SK-N-SH (cell line): Measurements from ENCODE around the gene SREBF2. TPM values are rescaled to one million over a fixed set of nuclear protein-coding genes. Genes with fewer than 3 reads are reported as not detected.

Source experiments
- CTCF ChIA-PET: fragments of 300-600, 350-600 bp; formaldehyde crosslinking; extraction: SDS; loops from one replicate; lab custom pipeline; 2021; lab: Yijun Ruan, JAX
- POLR2A ChIA-PET: fragments of 350-600 bp; sonication (Branson Sonifier 250); formaldehyde crosslinking; extraction: SDS; loops from one replicate; lab custom pipeline; 2020; ENCODE audit warnings: antibody characterized with exemption, inconsistent platforms; lab: Yijun Ruan, JAX
- DNase-seq: peaks from one replicate; pipeline ENCODE4 v3.0.0; 2012
- H2AFZ ChIP-seq: fragments of 200-600 bp; sonication (generic); 2 replicates; pipeline ENCODE4 v1.8.1; 2016; ENCODE audit warnings: antibody characterized with exemption, mild to moderate bottlenecking, low read depth
- H3F3A ChIP-seq: fragments of 200-600 bp; sonication (generic); replicated peaks from 2 replicates; pipeline ENCODE3; 2016; ENCODE audit warnings: antibody characterized with exemption, mild to moderate bottlenecking; ENCODE audit not compliant: insufficient read depth
- H3K27ac ChIP-seq, 2 experiments: fragments of 200-500 bp in 1 of 2; fragments of 200-600 bp in 1 of 2; sonication (Bioruptor generic) in 1 of 2; sonication (generic), shearing (Covaris generic) in 1 of 2; 2 replicates each; pipeline versions ENCODE4 v1.5.1 to v1.6.1; 2014 to 2016; ENCODE audit warnings: low read depth in 2 of 2, inconsistent platforms in 1 of 2, low read length in 1 of 2, mild to moderate bottlenecking in 1 of 2, mixed read lengths in 1 of 2
- H3K27me3 ChIP-seq: fragments of 200-600 bp; sonication (generic), shearing (Covaris generic); 2 replicates; pipeline ENCODE4 v1.6.1; 2016; ENCODE audit warnings: mixed run types; ENCODE audit not compliant: insufficient read depth
- H3K36me3 ChIP-seq, 2 experiments: fragments of 200-500 bp in 1 of 2; fragments of 200-600 bp in 1 of 2; sonication (Bioruptor generic) in 1 of 2; sonication (generic) in 1 of 2; replicated peaks in 1 of 2; 2 replicates each; pipeline versions ENCODE3 to v1.5.1; 2014 to 2016; ENCODE audit warnings: low read length in 1 of 2, mild to moderate bottlenecking in 1 of 2; ENCODE audit not compliant: insufficient read depth in 2 of 2, control insufficient read depth in 1 of 2
- H3K4me1 ChIP-seq, 2 experiments: fragments of 200-500 bp in 1 of 2; fragments of 200-600 bp in 1 of 2; sonication (Bioruptor generic) in 1 of 2; sonication (generic), shearing (Covaris generic) in 1 of 2; 2 replicates each; pipeline versions ENCODE4 v1.5.1 to v1.6.1; 2014 to 2016; ENCODE audit warnings: low read depth in 1 of 2, low read length in 1 of 2, mixed run types in 1 of 2; ENCODE audit not compliant: insufficient read depth in 2 of 2, control insufficient read depth in 1 of 2
- H3K4me2 ChIP-seq: fragments of 200-600 bp; sonication (generic), shearing (Covaris generic); 2 replicates; pipeline ENCODE4 v1.6.1; 2017; ENCODE audit warnings: mixed run types
- H3K4me3 ChIP-seq, 2 experiments: fragments of 200-500 bp in 1 of 2; fragments of 200-600 bp in 1 of 2; sonication (Bioruptor generic) in 1 of 2; sonication (generic), shearing (Covaris generic) in 1 of 2; 2 replicates each; pipeline versions ENCODE4 v1.5.1 to v1.8.1; 2014 to 2016; ENCODE audit warnings: low read depth in 2 of 2, inconsistent platforms in 1 of 2, low read length in 1 of 2, mild to moderate bottlenecking in 1 of 2, mixed read lengths in 1 of 2, moderate library complexity in 1 of 2
- H3K79me2 ChIP-seq: fragments of 200-600 bp; sonication (generic); 2 replicates; pipeline ENCODE4 v1.8.1; 2017; ENCODE audit warnings: mild to moderate bottlenecking; ENCODE audit not compliant: insufficient read depth
- H3K9ac ChIP-seq: fragments of 200-600 bp; sonication (generic); 2 replicates; pipeline ENCODE4 v1.6.1; 2017; ENCODE audit warnings: mixed run types
- H3K9me2 ChIP-seq: fragments of 200-600 bp; sonication (generic); 2 replicates; pipeline ENCODE4 v1.6.1; 2017; ENCODE audit warnings: mixed run types
- H3K9me3 ChIP-seq: fragments of 200-600 bp; sonication (generic); 2 replicates; pipeline ENCODE4 v1.6.1; 2017; ENCODE audit warnings: mixed run types, mild to moderate bottlenecking, moderate library complexity
- H4K20me1 ChIP-seq: fragments of 200-600 bp; sonication (generic); 2 replicates; pipeline ENCODE4 v1.6.1; 2017; ENCODE audit warnings: mild to moderate bottlenecking, mixed run types; ENCODE audit not compliant: insufficient read depth
- ELF1 ChIP-seq: IDR thresholded peaks from 2 replicates; pipeline ENCODE4 v1.4.0; 2012
- FOXJ3 ChIP-seq: sonication (generic); formaldehyde crosslinking; IDR thresholded peaks from 2 replicates; pipeline ENCODE4 v1.5.1; 2020; ENCODE audit warnings: mild to moderate bottlenecking, missing genetic modification reagents
- FOXM1 ChIP-seq: IDR thresholded peaks from 2 replicates; pipeline ENCODE4 v1.4.0; 2012; ENCODE audit warnings: low read depth, mild to moderate bottlenecking
- JUND ChIP-seq: IDR thresholded peaks from 2 replicates; pipeline ENCODE4 v1.4.0; 2012
- MXI1 ChIP-seq: IDR thresholded peaks from 2 replicates; pipeline ENCODE4 v1.6.1; 2012; ENCODE audit warnings: mild to moderate bottlenecking, low read depth, low read length, improper control_type of control experiment
- NRF1 ChIP-seq: IDR thresholded peaks from 2 replicates; pipeline ENCODE4 v1.6.1; 2012; ENCODE audit warnings: low read depth, mild to moderate bottlenecking, low read length
- POLR2AphosphoS5 ChIP-seq: IDR thresholded peaks from 2 replicates; pipeline ENCODE4 v1.6.1; 2012; ENCODE audit warnings: low read depth, low read length
- REST ChIP-seq: IDR thresholded peaks from 2 replicates; pipeline ENCODE4 v1.6.1; 2012; ENCODE audit warnings: mild to moderate bottlenecking, low read depth, low read length, moderate library complexity
- RFX5 ChIP-seq: IDR thresholded peaks from 2 replicates; pipeline ENCODE4 v1.6.1; 2012; ENCODE audit warnings: mild to moderate bottlenecking, improper control_type of control experiment, low read length
- RXRA ChIP-seq: IDR thresholded peaks from 2 replicates; pipeline ENCODE4 v1.4.0; 2012; ENCODE audit warnings: low read depth, mild to moderate bottlenecking, borderline replicate concordance
- SIN3A ChIP-seq: IDR thresholded peaks from 2 replicates; pipeline ENCODE4 v1.6.1; 2012; ENCODE audit warnings: low read depth, mild to moderate bottlenecking, low read length, moderate library complexity, borderline replicate concordance
- USF2 ChIP-seq: fragments of 150-350 bp; IDR thresholded peaks from 2 replicates; pipeline ENCODE4 v1.6.1; 2017; ENCODE audit warnings: antibody characterized with exemption, low read length, low read depth, borderline replicate concordance
- WGBS: methylation state at CpG from one replicate; pipeline ENCODE4 v1.1.6; 2017; ENCODE audit warnings: low lambda C conversion rate; 5-methylcytosine and 5-hydroxymethylcytosine counted together
- polyA plus RNA-seq, 3 experiments: library from polyadenylated mRNA; depleted of rRNA; stranded (reverse); fragments of >200 nt; gene quantifications; 2 replicates each; pipeline ENCODE4 v1.2.3, GENCODE V29; 2012

SREBF2 gene
- polyA plus RNA-seq, 1 of the 3 experiments (the other 2 are of a cell fraction), result 7.5 TPM

GRCh38 chr22:41908411-41909309 is 75.8 kb downstream of the SREBF2 start:
- Histone ChIP-seq H3K9ac (no peak overlapping the region), H3K27me3 (peaks cover 26% of the 10 kb centered on the region; the same call in 1 of the 2 replicates), H3K27ac (no peak overlapping the region), H4K20me1 (no peaks in the 10 kb centered on the region), H2AFZ (no peak overlapping the region), H3K4me3 (no peak overlapping the region), H3K9me3 (no peaks in the 10 kb centered on the region), H3K36me3 (no peaks in the 10 kb centered on the region), H3K79me2 (no peaks in the 10 kb centered on the region), H3K9me2 (no peaks in the 10 kb centered on the region), H3K4me1 (no peaks in the 10 kb centered on the region; a peak in 1 of 4 replicates), H3F3A (no peaks in the 10 kb centered on the region), H3K4me2 (no peak overlapping the region)
- ChIA-PET POLR2A (no interaction called here), CTCF (interaction anchor here (0.9 to 1.2 kb wide), 2 partner anchors 86 to 211 kb away, joined by 4 read pairs; no protein-coding TSS in a partner anchor)
- peak; percentile 71 for DNase-seq
- no peak for TF ChIP-seq RFX5
- 90% methylated on average over 2 of the region's 14 CpGs for WGBS

- no peak for DNase-seq
- ChIA-PET CTCF (no interaction called here), POLR2A (no interaction called here)
- H2AFZ ChIP-seq, result no peak overlapping the region
- no peak overlapping the region for H3K27ac ChIP-seq
- H3K9me2 ChIP-seq, result no peaks in the 10 kb centered on the region
- no peak overlapping the region for H3K9ac ChIP-seq
- H3F3A ChIP-seq, result no peaks in the 10 kb centered on the region
- H3K4me3 ChIP-seq, result no peak overlapping the region
- peaks cover 26% of the 10 kb centered on the region; the same call in 1 of the 2 replicates for H3K27me3 ChIP-seq
- H3K79me2 ChIP-seq, result no peaks in the 10 kb centered on the region
- WGBS, result no CpG with 5 or more reads among the region's 55 CpGs
- no peaks in the 10 kb centered on the region for H3K36me3 ChIP-seq
- no peak overlapping the region for H3K4me2 ChIP-seq
- no peaks in the 10 kb centered on the region for H3K9me3 ChIP-seq
- no peak for TF ChIP-seq ELF1
- no peak for TF ChIP-seq FOXJ3 (CRISPR knock-in tag)
- no peak for TF ChIP-seq NRF1
- no peaks in the 10 kb centered on the region; a peak in 1 of 4 replicates for H3K4me1 ChIP-seq
- no peaks in the 10 kb centered on the region for H4K20me1 ChIP-seq
Measured at GRCh38 chr22:41909310-41910049, 76.6 kb downstream of the SREBF2 start.

GRCh38 chr22:41910050-41911000 is 77.4 kb downstream of the SREBF2 start:
- no CpG with 5 or more reads among the region's 112 CpGs for WGBS
- no peak overlapping the region for H2AFZ ChIP-seq
- H4K20me1 ChIP-seq, result no peaks in the 10 kb centered on the region
- no peaks in the 10 kb centered on the region for H3K9me3 ChIP-seq
- H3K4me1 ChIP-seq, result no peaks in the 10 kb centered on the region; a peak in 1 of 4 replicates
- peak overlapping the region; percentile 33; the same call in 1 of the 2 replicates for H3K4me2 ChIP-seq
- H3K4me3 ChIP-seq, result 0 out of 4 replicates have a peak overlapping the region, but pooled peaks of 1 of the 2 experiments have one; percentile 23
- H3K27me3 ChIP-seq, result peaks cover 26% of the 10 kb centered on the region; the same call in 1 of the 2 replicates
- ChIA-PET POLR2A (no interaction called here), CTCF (interaction anchor here (1.4 kb wide), 1 partner anchor 16 kb away, joined by 5 read pairs; the partner anchor contains the start of gene TNFRSF13C)
- H3K79me2 ChIP-seq, result no peaks in the 10 kb centered on the region
- no peaks in the 10 kb centered on the region for H3K9me2 ChIP-seq
- peak; percentile 73 for DNase-seq
- H3F3A ChIP-seq, result no peaks in the 10 kb centered on the region
- no peak overlapping the region for H3K27ac ChIP-seq
- H3K9ac ChIP-seq, result no peak overlapping the region
- H3K36me3 ChIP-seq, result no peaks in the 10 kb centered on the region
- no peak for TF ChIP-seq FOXM1
- no peak for TF ChIP-seq POLR2AphosphoS5
- no peak for TF ChIP-seq USF2
- TF ChIP-seq REST, result no peak
- no peak for TF ChIP-seq SIN3A
- TF ChIP-seq RFX5, result no peak
- TF ChIP-seq ELF1, result no peak
- TF ChIP-seq MXI1, result no peak
- TF ChIP-seq JUND, result no peak
- TF ChIP-seq RXRA, result no peak
